H1 (cell line): ENCODE results near the gene MRPL54. TPM values are rescaled to one million over a fixed set of nuclear protein-coding genes. Genes with fewer than 3 reads are reported as not detected.

Experiments used
- CEBPB ChIP-seq: IDR thresholded peaks from 2 replicates; pipeline ENCODE4 v1.6.1; 2012; ENCODE audit warnings: low read depth, low read length
- polyA plus RNA-seq, 7 experiments: library from polyadenylated mRNA; depleted of rRNA in 3 of 7; stranded (reverse) in 5 of 7; unstranded in 2 of 7; fragments of >200 nt in 5 of 7; fragments of 200-250 nt in 2 of 7; gene quantifications; 1 replicate in 5 of 7; 2 replicates in 1 of 7; 4 replicates in 1 of 7; pipeline versions ENCODE4 v1.2.1 to v1.2.3, GENCODE V29; 2011 to 2013; ENCODE audit warnings: missing spikeins in 2 of 7, mixed read lengths in 2 of 7
- total RNA-seq: library from RNA; stranded (reverse); fragmentation: NEBNext Ultra II Directional; extraction: Animal tissue kit (Norgen Biotek cat#: 25700); gene quantifications from 2 replicates; pipeline ENCODE4 v1.2.1, GENCODE V29; 2021

MRPL54 gene
- total and polyA plus RNA-seq, 2 of the 8 experiments (the other 6 are each of a cell fraction or from before 2014, with no cell fraction given): 63.8 to 72.8 TPM

GRCh38 chr19:3808420-3809143 is 46.1 kb downstream of the MRPL54 start (continued):
- no peak for TF ChIP-seq CEBPB
